Osteocyte (in vitro differentiated cells): ENCODE results near the gene CHRM5. TPM values are rescaled to one million over a fixed set of nuclear protein-coding genes. Genes with fewer than 3 reads are reported as not detected.

Source experiments
- DNase-seq: peaks from one replicate; pipeline ENCODE4 v3.0.0; 2021; ENCODE audit warnings: mixed read lengths; ENCODE audit not compliant: unreplicated experiment; ENCODE audit errors: extremely low spot score
- H3K27ac Mint-ChIP-seq: one replicate; pipeline ENCODE4 v1.8.0; 2021; ENCODE audit warnings: mild to moderate bottlenecking, mixed read lengths; ENCODE audit not compliant: unreplicated experiment
- H3K27me3 Mint-ChIP-seq: one replicate; pipeline ENCODE4 v1.8.0; 2021; ENCODE audit warnings: mixed read lengths; ENCODE audit not compliant: unreplicated experiment
- H3K36me3 Mint-ChIP-seq: one replicate; pipeline ENCODE4 v1.8.0; 2021; ENCODE audit warnings: mixed read lengths; ENCODE audit not compliant: unreplicated experiment
- H3K4me1 Mint-ChIP-seq: one replicate; pipeline ENCODE4 v1.8.0; 2021; ENCODE audit warnings: mixed read lengths; ENCODE audit not compliant: unreplicated experiment
- H3K4me3 Mint-ChIP-seq: one replicate; pipeline ENCODE4 v1.8.0; 2021; ENCODE audit warnings: mild to moderate bottlenecking, moderate library complexity, mixed read lengths; ENCODE audit not compliant: unreplicated experiment
- H3K9me3 Mint-ChIP-seq: one replicate; pipeline ENCODE4 v1.8.0; 2021; ENCODE audit warnings: mixed read lengths; ENCODE audit not compliant: unreplicated experiment
- total RNA-seq: library from RNA; stranded (reverse); gene quantifications from 2 replicates; pipeline ENCODE4 v1.2.1, GENCODE V29; 2021
- TF ChIP-seq, protein P1 (sequence below): fragments of 200-600 bp; sonication (generic); IDR thresholded peaks from 2 replicates; pipeline ENCODE4 v1.5.0; 2021; ENCODE audit warnings: antibody characterized with exemption, mild to moderate bottlenecking, moderate library complexity

Gene CHRM5
- total RNA-seq, 1 donor from 2014 or later = not detected

DNA sequence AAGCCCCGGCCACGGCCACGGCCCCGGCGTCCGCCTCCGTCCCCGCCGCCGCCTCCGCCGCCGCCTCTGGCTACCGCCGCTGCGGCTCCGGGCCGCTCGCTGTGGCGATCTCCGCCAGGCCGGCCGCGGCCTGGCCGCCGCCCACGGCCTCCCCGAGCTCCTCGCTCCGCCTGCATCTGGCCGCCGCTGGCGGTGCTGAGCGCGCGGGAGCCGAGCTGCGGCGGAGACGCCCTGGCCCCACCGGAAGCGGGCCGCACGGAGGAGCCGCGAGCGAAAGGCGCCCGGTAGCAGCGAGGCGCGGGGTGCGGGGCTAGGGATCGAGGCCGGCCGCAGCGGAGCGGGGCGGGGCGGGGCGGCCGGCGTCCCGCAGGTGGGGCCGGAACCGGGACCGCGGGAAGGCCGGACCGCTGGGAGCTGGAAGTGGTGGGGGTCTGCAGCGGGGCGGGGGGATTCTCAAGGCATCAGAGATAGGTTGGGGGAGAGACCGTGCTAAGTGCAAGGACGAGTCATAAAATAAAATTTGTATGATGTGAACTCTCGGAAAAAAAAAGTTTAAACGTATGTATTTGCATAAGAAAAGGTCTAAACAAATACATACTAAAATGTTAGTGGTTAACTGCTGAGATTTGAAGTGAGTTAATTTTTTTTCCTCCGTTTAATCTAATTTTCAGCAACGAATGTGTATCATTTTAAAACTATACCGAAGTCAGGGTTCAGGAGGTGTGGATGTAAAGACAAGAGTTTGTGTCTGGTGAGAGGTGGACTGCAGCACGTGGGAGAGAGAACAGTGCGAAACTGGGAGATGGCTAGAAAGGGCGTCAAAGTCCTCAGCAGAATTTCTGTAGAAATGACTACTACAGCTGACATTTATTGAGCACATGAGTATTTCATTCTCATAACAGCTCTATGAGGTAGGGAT is 70.8 kb downstream of the CHRM5 start, which contains the start of gene AVEN:
AVEN (minus strand) TSS at position 334 of the 919 bp plus-strand sequence; CDS start at position 176, 158 bp downstream.
- TF ChIP-seq, protein P1, sequence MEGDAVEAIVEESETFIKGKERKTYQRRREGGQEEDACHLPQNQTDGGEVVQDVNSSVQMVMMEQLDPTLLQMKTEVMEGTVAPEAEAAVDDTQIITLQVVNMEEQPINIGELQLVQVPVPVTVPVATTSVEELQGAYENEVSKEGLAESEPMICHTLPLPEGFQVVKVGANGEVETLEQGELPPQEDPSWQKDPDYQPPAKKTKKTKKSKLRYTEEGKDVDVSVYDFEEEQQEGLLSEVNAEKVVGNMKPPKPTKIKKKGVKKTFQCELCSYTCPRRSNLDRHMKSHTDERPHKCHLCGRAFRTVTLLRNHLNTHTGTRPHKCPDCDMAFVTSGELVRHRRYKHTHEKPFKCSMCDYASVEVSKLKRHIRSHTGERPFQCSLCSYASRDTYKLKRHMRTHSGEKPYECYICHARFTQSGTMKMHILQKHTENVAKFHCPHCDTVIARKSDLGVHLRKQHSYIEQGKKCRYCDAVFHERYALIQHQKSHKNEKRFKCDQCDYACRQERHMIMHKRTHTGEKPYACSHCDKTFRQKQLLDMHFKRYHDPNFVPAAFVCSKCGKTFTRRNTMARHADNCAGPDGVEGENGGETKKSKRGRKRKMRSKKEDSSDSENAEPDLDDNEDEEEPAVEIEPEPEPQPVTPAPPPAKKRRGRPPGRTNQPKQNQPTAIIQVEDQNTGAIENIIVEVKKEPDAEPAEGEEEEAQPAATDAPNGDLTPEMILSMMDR = no peak
- H3K27ac Mint-ChIP-seq = peak within 1 kb of the TSS; percentile 85
- H3K9me3 Mint-ChIP-seq = no peaks in the 10 kb centered on the region
- H3K36me3 Mint-ChIP-seq = no peaks in the 10 kb centered on the region
- peak within 1 kb of the TSS; percentile 82 for H3K4me3 Mint-ChIP-seq
- no peaks in the 10 kb centered on the region for H3K27me3 Mint-ChIP-seq
- peak; percentile 88 for DNase-seq
- peaks cover 23% of the 10 kb centered on the region for H3K4me1 Mint-ChIP-seq

DNA sequence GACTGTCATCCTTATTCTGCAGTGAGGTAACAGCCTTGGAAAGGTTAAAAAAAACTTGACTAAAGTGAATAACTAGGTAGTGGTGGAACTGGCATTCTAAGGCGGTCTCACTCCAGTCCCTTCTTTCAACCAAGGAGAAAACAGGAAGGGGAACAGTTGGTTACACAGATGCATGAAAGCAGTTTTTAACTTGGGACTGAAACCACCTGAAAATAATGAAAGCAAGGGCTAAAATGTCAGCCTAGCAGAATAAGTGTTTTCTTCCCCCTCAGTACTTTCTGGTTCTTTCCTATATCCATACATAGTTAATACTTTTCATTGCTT is 71.5 kb downstream of the CHRM5 start:
- TF ChIP-seq, protein P1 = no peak
- Mint-ChIP-seq H3K27ac (peak overlapping the region; percentile 82), H3K27me3 (no peaks in the 10 kb centered on the region), H3K4me3 (peak overlapping the region; percentile 78), H3K36me3 (no peaks in the 10 kb centered on the region), H3K9me3 (no peaks in the 10 kb centered on the region), H3K4me1 (peaks cover 20% of the 10 kb centered on the region)
- DNase-seq = no peak

DNA sequence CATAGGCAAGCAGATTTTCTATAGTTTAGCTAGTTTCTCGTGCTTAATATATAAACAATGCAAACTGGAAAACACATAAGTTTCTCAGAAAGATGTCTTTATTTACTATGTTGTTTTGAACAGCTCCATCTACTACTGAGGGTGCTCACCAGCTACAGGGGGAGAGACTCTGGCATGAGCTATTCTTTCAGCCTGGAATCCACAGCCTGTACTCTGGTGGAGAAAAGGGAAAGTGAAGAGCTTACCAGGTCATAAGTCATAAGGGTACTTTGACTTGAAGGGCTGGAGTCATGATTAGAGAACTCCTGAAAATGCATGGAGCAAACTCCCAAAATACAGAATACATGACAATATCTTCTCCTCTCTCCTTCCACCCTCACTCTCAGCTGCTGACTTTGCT is 75.1 kb downstream of the CHRM5 start:
- TF ChIP-seq, protein P1 = no peak
- Mint-ChIP-seq H3K4me1 (peaks cover 24% of the 10 kb centered on the region), H3K27ac (no peak overlapping the region), H3K4me3 (no peak overlapping the region), H3K27me3 (no peaks in the 10 kb centered on the region), H3K9me3 (no peaks in the 10 kb centered on the region), H3K36me3 (no peaks in the 10 kb centered on the region)
- DNase-seq = no peak

DNA sequence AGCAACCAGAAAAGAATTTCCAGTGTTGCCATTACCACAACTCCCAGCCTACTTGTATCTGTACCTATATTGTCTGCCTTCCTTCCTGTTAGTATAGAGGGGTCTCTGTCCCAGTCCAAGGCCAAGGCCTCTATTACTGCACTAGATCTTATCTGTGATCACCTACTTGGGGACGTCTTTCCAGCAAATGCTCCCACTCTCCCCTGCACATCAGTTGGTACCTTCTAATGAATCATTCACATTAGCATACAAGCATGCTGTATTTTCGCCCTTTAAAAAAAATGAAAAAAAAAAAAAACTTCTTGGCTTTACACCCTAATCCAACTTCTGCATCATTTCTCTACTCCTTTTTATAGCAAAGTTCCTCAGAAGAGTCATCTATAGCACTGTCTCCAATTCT is 75.5 kb downstream of the CHRM5 start:
- no peaks in the 10 kb centered on the region for H3K9me3 Mint-ChIP-seq
- no peak overlapping the region for H3K27ac Mint-ChIP-seq
- TF ChIP-seq, protein P1 = no peak
- H3K27me3 Mint-ChIP-seq = no peaks in the 10 kb centered on the region
- no peak for DNase-seq
- no peak overlapping the region for H3K4me3 Mint-ChIP-seq
- H3K4me1 Mint-ChIP-seq = peaks cover 28% of the 10 kb centered on the region
- no peaks in the 10 kb centered on the region for H3K36me3 Mint-ChIP-seq

- TF ChIP-seq, protein P1 = no peak
- no peak for DNase-seq
- peaks cover 27% of the 10 kb centered on the region for H3K4me1 Mint-ChIP-seq
- H3K36me3 Mint-ChIP-seq = peaks cover 12% of the 10 kb centered on the region
- no peak overlapping the region for H3K27ac Mint-ChIP-seq
- no peaks in the 10 kb centered on the region for H3K27me3 Mint-ChIP-seq
- no peak overlapping the region for H3K4me3 Mint-ChIP-seq
- peaks cover 19% of the 10 kb centered on the region for H3K9me3 Mint-ChIP-seq
These were observed 78.3 kb downstream of the CHRM5 start for GRCh38 chr15:34046471-34047145.
